GOT3 (cell line): Measurements from ENCODE around the gene PGA4.
"Not testable (repeated sequence)": the region's sequence is repeated elsewhere in the genome, so short reads cannot be mapped to it uniquely, and the experiment has no call there.

Experiments
- DNase-seq: peaks from one replicate; lab custom pipeline; 2025; ENCODE audit warnings: mixed read lengths; lab: John Stamatoyannopoulos, UW

PGA4 gene

DNA sequence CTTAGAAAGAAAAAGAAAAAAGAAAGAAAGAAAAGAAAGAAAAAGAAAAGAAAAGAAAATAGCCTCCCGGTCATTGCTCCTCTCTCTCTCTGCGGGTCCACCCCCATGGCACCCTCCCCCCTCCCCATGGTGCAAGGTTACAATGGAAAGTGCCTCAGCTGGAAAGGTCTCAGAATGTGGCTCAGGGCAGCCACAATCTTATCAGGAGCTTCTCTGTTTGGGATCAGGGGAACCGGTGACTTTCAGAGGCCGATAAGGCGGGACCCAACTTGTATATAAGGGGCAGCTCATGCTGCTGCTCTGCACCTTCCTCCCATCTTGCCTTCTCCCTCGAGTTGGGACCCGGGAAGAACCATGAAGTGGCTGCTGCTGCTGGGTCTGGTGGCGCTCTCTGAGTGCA is at the start of gene PGA4:
Gene PGA4, plus strand, starts transcription at position 301 of the 400 bp plus-strand sequence. Its CDS starts 54 bp downstream, at position 355.
- DNase-seq = not testable (repeated sequence)

DNA sequence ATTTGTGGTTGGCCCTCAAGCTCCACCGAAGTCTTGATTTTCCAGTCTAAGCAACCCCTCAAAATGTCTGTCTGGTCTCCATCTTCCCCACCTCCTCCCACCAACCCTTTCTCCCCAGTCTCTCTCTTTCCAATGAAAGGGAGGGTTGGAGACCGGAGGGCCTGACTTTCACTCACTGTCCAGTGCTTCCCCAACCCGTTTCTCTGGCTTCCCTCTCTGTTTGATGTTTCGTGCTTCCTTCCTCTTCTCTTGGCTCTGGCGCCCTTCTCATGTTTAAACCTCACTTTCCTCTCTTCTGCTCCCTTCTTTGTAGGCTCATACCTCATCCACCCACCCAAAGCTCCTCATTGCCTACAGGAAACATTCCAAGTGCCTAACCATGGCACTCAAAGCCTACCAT is 49.8 kb upstream of the PGA4 start:
- no peak for DNase-seq

- no peak for DNase-seq
Measured at GRCh38 chr11:61172888-61173287, 49.3 kb upstream of the PGA4 start.

DNA sequence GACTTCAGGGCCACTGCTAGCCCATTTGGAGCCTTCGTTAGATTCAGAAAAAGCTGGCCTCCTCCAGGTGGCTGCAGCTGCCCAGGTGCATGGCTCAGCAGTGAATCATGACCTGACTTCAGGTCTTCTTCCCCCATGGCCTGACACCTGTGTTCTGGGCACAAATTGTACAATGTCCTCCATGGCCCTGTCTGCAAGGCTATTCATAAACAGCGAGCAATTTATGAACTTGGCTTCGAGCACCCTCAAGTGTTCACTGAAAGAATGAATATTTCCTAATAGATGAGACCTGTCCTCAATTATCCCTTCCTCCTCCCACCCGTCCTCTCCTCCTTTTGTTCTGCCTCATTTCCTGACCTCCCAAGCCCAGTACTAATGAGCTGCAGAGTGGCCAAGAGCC is 48.7 kb upstream of the PGA4 start:
- DNase-seq = no peak

DNA sequence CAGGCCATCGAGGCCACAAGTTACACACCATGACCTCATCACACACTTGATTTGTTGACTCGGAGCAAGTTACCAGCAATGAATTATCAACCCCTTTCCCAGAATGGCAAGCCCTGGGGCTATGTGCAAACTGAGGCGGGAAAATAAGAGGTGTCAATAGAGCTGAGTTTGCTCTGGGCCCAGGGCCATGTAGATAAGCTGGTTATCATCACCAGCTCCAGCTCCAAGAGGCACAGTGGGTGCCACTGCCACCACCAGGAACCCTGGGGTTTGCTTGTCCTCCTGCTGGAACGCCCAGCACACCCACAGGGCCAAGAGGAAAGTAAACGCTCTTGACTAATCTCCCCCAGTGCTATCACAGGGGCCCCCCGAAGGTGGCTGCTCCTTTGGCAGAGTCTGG is 47.9 kb upstream of the PGA4 start:
- no peak for DNase-seq

DNA sequence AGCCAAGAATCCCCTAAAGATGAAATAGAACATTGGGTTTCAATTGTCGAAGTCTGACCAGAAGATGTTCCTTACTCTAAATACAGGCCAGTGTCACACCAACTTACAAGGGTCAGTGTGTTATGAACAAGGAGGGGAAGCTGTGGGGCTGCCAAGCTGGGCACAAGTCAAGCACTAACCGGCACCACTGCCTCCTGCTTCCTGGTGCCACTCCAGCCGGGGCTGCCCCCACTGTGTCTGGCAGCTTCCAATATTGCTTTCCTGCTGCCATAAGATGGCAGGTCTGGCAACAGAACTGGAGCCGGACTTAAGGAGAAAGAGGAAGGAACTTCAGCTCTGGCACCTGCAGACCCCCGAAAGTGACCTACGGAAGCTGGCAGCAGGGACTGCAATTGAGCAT is 47.2 kb upstream of the PGA4 start:
- no peak for DNase-seq

GRCh38 chr11:61176446-61176845 is 45.7 kb upstream of the PGA4 start:
- no peak for DNase-seq

GRCh38 chr11:61180205-61180604 is 41.9 kb upstream of the PGA4 start:
- DNase-seq = not testable (repeated sequence)

DNA sequence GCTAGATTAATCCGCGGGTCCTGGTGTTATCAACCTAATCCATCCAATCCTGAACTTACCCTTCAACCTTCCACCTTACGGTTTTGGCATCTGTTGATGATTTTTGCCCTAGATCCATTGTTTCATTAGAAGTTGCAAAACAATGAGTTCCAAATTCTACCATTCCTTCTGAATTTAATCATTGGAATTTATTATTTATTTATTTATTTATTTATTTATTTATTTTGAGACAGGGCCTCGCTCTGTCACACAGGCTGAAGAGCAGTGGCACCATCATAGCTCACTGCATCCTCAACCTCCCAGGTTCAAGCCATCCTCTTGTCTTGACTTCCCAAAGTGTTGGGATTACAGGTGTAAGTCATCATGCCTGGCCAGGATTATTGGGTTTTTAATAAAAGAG is 40.7 kb upstream of the PGA4 start:
- no peak for DNase-seq

- no peak for DNase-seq
Measured at GRCh38 chr11:61183645-61184044, 38.5 kb upstream of the PGA4 start.

DNA sequence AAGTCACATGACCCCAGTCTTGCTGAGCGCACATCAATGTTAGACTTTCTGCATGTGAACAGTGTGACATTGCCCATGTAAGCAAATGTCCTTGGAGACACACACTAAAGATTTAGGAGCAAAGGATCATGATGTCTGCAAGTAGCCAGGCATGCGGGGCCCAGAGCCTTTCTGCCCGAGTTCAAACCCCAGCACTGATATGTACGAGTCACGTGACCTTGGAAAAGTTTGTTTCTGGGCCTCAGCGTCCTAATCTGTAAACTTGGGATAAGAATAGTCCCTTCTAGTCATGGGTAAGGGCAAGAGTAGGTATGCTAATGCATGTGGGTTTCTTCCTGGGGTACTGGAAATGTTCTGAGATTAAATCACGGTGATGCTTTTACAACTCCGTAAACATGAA is 35.6 kb upstream of the PGA4 start:
- no peak for DNase-seq

DNA sequence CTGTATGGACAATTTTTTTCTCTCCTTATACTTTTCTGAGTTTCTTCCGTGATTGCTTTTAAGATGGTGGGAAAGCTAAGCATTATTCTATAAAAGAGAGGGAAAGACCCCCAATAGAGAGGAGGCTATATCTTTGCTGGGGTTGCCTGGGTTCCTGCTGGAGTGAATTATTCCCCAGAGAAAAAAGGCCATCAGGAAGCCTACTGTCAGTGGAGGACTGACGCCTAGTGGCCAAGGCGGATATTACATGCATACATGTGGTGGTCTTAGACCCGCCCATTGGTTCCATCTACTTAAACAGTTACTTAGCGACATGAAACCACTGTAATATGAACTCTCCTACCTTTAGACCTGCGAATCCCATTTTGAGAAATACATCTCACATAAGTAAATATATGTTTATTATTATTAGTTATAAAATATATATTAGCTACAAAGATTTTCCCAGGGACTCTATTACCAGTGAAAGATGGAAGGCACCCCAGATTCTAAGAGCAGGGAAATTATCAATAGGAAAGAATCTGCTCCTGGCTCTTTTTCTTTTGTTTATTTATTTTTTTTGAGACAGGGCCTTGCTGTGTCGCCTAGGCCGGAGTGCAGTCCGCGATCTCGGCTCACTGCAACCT is 34.5 kb upstream of the PGA4 start:
- DNase-seq = peak; percentile 6

GRCh38 chr11:61189933-61190332 is 32.2 kb upstream of the PGA4 start:
- no peak for DNase-seq

- no peak for DNase-seq
Measured at GRCh38 chr11:61193596-61193995, 28.6 kb upstream of the PGA4 start.

DNA sequence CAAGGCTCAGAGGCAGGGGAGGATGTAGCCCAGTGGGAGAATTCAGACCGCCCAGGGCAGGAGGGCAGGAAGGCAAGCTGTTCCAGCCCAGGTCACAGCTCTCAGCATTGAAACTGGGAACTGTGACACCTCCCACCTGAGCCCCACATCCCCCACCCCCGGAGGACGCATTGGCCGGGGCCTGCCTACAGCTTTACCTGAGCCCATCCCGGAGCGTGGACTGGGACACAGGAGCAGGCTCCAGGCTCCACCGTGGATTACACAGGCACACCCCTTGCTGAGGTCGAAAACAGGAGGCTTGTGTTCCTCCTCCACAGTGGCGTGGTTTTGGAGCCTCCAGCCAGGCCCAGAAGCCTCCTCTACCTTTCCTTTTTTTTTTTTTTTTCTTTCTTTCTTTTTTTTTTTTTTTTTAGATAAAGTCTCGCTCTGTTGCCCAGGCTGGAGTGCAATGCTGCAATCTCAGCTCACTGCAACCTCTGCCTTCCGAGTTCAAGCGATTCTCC is 27.9 kb upstream of the PGA4 start:
- DNase-seq = no peak

DNA sequence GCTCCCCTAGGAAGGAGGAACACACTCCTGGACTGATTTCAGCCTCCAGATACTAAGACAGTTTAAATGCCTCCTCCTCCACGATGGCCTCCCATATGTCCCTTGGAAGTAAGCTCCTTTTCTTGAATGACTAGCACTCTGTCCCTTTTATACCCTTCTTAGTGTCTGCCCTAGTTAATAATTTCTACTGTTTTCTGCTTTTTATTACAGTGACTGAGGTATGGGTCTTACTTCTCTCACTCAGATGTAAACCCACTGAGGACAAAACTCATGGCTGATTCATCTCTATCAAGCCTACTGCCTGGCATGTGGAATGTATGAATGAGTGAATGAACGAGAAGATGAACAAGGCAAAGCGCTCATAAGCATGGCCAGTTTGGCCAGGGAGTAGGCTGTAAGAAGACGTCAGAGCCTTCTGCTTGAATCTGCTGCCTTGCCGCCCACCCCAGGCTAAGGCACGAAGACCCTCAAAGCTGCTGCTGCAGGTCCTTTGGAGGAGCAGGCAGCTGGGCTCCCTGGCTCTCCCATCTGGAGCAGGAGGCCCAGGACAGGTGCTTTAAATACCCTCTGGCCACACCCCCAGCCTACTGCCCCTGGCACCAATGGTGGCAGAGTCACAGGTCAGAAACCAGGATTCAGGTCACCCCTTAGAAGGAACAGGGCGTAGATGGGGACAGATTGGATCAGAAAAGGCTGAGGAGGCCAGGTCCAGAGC is 27.0 kb upstream of the PGA4 start:
- DNase-seq = no peak

DNA sequence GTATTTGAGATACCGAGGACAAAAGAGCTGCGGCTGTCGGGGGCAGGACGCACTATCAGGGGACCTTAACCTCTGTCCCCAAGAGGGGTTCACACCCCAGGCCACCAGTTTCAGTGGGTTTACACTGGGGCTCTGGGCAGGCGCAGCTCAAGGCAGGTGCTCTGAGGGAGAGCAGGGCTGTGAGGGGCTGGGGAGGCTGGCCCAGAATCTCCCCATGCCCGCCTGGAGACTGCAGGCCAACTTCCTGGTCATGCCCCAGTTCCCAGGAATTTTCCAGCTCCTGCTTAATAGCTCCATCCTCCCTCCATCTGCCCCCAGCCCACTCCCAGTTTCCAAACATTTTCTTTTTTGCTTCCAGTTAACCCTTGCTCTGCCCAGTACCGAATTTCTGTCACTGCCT is 26.4 kb upstream of the PGA4 start:
- DNase-seq = no peak

DNA sequence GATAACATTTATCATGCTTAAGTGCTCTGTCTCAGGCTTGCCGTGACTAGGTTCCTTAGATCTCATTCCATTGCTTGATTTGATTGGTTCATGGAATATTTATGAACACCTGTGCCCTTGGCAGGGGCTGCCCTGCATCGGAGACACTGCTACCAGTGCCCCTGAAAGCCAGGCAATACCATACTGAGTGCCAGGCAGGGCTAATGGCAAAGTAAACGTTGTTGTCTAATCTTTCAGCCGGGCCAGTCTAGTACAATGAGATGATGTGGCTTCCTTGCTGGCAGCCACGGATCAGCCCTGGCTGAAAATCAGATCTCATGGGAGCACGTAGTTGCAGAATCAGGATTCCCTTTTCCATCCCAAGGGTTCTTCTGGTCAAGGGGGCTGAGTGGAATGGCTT is 23.8 kb upstream of the PGA4 start:
- no peak for DNase-seq

GRCh38 chr11:61198948-61199523 is 23.1 kb upstream of the PGA4 start:
- DNase-seq = no peak

GRCh38 chr11:61201476-61201875 is 20.7 kb upstream of the PGA4 start:
- no peak for DNase-seq

- not testable (repeated sequence) for DNase-seq
Measured at GRCh38 chr11:61202950-61203746, 19.0 kb upstream of the PGA4 start, which contains the start of gene PGA3. Gene PGA3, plus strand, starts transcription at chr11:61203515. Its CDS starts 50 bp downstream, at chr11:61203565.

- DNase-seq = not testable (repeated sequence)
Measured at GRCh38 chr11:61203873-61204272, 18.3 kb upstream of the PGA4 start.
